ENCODE data around the gene FSHR.

DNA sequence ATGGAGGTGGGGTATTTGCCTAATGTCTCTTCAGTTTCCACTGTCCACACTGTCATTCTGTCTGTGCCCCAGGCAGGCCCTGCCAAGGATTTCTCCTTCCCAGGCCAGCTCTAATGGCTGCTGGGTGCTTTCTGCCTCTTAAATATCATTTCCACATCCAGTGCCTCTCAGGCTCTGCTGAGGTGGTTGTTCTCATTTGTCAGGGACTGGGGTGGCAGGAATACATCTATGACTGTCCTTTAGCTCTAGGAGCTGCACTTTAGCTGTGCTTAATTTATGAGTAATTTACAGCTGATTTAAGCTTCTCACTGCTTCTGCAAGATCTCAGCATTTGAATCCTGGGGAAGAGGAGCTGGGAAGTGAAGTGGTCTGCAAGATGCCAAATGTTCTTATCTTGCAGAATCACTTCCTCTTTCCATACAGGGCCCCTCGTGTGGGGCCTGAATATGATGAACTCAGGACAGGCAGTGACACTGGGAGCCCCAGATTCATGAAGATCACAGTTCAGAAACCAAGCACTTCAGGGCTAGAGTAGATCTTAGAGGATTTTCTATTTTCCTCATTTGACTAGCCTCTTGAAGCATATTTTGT lies 150.2 kb downstream of the FSHR start:
- TF ChIP-seq POLR2A (IDR thresholded peaks at IDR 0.05), result no peak
- TF ChIP-seq, protein P1, sequence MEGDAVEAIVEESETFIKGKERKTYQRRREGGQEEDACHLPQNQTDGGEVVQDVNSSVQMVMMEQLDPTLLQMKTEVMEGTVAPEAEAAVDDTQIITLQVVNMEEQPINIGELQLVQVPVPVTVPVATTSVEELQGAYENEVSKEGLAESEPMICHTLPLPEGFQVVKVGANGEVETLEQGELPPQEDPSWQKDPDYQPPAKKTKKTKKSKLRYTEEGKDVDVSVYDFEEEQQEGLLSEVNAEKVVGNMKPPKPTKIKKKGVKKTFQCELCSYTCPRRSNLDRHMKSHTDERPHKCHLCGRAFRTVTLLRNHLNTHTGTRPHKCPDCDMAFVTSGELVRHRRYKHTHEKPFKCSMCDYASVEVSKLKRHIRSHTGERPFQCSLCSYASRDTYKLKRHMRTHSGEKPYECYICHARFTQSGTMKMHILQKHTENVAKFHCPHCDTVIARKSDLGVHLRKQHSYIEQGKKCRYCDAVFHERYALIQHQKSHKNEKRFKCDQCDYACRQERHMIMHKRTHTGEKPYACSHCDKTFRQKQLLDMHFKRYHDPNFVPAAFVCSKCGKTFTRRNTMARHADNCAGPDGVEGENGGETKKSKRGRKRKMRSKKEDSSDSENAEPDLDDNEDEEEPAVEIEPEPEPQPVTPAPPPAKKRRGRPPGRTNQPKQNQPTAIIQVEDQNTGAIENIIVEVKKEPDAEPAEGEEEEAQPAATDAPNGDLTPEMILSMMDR (IDR thresholded peaks at IDR 0.05), result no peak

Data from lower leg skin (tissue), 3 donors.